ENCODE data around the gene ESYT2. TPM values are rescaled to one million over a fixed set of nuclear protein-coding genes. Genes with fewer than 3 reads are reported as not detected.

Gene ESYT2
- total RNA-seq, 1 experiment from 2014 or later, result 68.2 TPM

DNA sequence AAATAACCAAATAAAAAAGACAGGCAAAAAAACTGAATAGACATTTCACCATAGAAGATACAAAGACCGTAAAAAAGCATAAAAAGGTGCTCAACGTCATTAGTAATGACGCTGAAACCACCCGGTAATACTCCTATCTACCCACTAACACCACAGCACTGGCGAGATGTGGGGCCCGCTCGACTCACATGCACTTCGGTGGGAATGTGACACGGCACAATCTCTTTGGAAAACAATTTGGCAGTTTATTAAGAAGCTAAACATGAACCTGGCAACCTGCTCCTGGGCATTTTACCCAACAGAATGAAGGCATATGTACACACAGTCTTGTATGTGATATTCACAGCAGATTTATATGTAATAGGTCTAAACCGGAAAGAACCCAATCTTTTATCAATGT lies 81.9 kb downstream of the ESYT2 start:
- no peak for DNase-seq (ENCODE audit: low read depth, low spot score)
- H3K4me1 ChIP-seq (ENCODE audit: control insufficient read depth in 1 of 2, insufficient read depth in 2 of 2, low read length in 2 of 2), result no peaks in the 10 kb centered on the region
- ChIA-PET RAD21 (ENCODE audit: low non-redundant PET in 1 of 2, low total read pairs in 2 of 2, uncharacterized antibody in 2 of 2, unreplicated experiment in 2 of 2) (no interaction called here), POLR2A (no interaction called here), CTCF (no interaction called here)
- H3K9ac ChIP-seq (ENCODE audit: low read length), result no peak overlapping the region
- BruUV-seq (replicated peaks), result no TSS peak
- H3K4me3 ChIP-seq (replicated peaks in 1 of 2; ENCODE audit: low read depth in 1 of 2, low read length in 2 of 2), result no peak overlapping the region
- no peak overlapping the region for H3K27ac ChIP-seq (ENCODE audit: low read depth, low read length)
- H3K9me2 ChIP-seq (ENCODE audit: insufficient read depth), result no peaks in the 10 kb centered on the region
- ATAC-seq, result no peak
- TF ChIP-seq EZH2 (IDR thresholded peaks at IDR 0.05) (no peak), EZH2phosphoT487 (IDR thresholded peaks at IDR 0.05; ENCODE audit: borderline replicate concordance) (no peak), POLR2A (IDR thresholded peaks at IDR 0.05; ENCODE audit: borderline replicate concordance, extremely low read depth, insufficient read depth, insufficient read length) (no peak), TCF7L2 (IDR thresholded peaks at IDR 0.05; ENCODE audit: borderline replicate concordance, extremely low read depth, insufficient read depth, insufficient read length) (no peak), CTCF (IDR thresholded peaks at IDR 0.05 in 2 of 3, conservative IDR thresholded peaks at IDR 0.05 in 1 of 3; ENCODE audit: borderline replicate concordance in 1 of 3, insufficient read depth in 1 of 3, low read depth in 2 of 3, low read length in 2 of 3) (no peak), ZFX (IDR thresholded peaks at IDR 0.05) (no peak), SP1 (IDR thresholded peaks at IDR 0.05; ENCODE audit: low read depth) (no peak), YY1 (IDR thresholded peaks at IDR 0.05; ENCODE audit: extremely low read depth, insufficient replicate concordance, low read depth, low read length) (no peak), ZNF274 (IDR thresholded peaks at IDR 0.05; ENCODE audit: low read depth, low read length) (no peak), CEBPB (IDR thresholded peaks at IDR 0.05; ENCODE audit: low read depth) (no peak), ELF1 (IDR thresholded peaks at IDR 0.05; ENCODE audit: borderline replicate concordance, low read depth) (no peak), JUND (IDR thresholded peaks at IDR 0.05) (no peak), ZBTB33 (IDR thresholded peaks at IDR 0.05; ENCODE audit: extremely low read depth, insufficient replicate concordance, low read length) (no peak), REST (IDR thresholded peaks at IDR 0.05; ENCODE audit: low read depth) (no peak), POLR2AphosphoS5 (IDR thresholded peaks at IDR 0.05; ENCODE audit: low read depth, low read length) (no peak), RAD21 (IDR thresholded peaks at IDR 0.05; ENCODE audit: low read depth) (no peak), CBX3 (IDR thresholded peaks at IDR 0.05; ENCODE audit: low read depth) (no peak)
- TF ChIP-seq, protein P1, sequence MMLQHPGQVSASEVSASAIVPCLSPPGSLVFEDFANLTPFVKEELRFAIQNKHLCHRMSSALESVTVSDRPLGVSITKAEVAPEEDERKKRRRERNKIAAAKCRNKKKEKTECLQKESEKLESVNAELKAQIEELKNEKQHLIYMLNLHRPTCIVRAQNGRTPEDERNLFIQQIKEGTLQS (IDR thresholded peaks at IDR 0.05), result no peak
- H3K79me2 ChIP-seq (ENCODE audit: insufficient read depth, low read length), result no peaks in the 10 kb centered on the region; the same call in 1 of the 2 replicates
- peaks cover 18 to 24% of the 10 kb centered on the region in 2 experiments for H3K36me3 ChIP-seq (ENCODE audit: control insufficient read depth in 1 of 2, insufficient read depth in 2 of 2, low read length in 2 of 2)
- H3K9me3 ChIP-seq (ENCODE audit: control insufficient read depth in 1 of 2, insufficient read depth in 1 of 2, low read depth in 1 of 2, low read length in 2 of 2), result no peaks in the 10 kb centered on the region
- H3K27me3 ChIP-seq (ENCODE audit: insufficient read depth, low read length), result no peaks in the 10 kb centered on the region
- no peak overlapping the region for H2AFZ ChIP-seq (ENCODE audit: low read depth, low read length, poor library complexity, severe bottlenecking)
- no peak overlapping the region for H3K4me2 ChIP-seq (ENCODE audit: low read length)
- intact Hi-C loops (cut with micrococcal nuclease), result no loop called here
- H4K20me1 ChIP-seq (ENCODE audit: insufficient read depth), result no peaks in the 10 kb centered on the region

Measured in HCT116 (cell line).